ENCODE results near the gene FOXO3.
"Not testable (repeated sequence)": the region's sequence is repeated elsewhere in the genome, so short reads cannot be mapped to it uniquely, and the experiment has no call there.

Gene FOXO3

GRCh38 chr6:108633436-108633835 lies 72.7 kb downstream of the FOXO3 start:
- no peak for ATAC-seq

GRCh38 chr6:108635505-108636226 lies 74.9 kb downstream of the FOXO3 start:
- ATAC-seq, result peak; percentile 51 to 55

GRCh38 chr6:108637963-108638362 lies 77.2 kb downstream of the FOXO3 start:
- ATAC-seq, result no peak

GRCh38 chr6:108638993-108639392 lies 78.3 kb downstream of the FOXO3 start:
- no peak for ATAC-seq

GRCh38 chr6:108640104-108640503 lies 79.4 kb downstream of the FOXO3 start:
- no peak for ATAC-seq

- ATAC-seq, result no peak
Observed at GRCh38 chr6:108643184-108643583, 82.5 kb downstream of the FOXO3 start.

- no peak for ATAC-seq
Observed at GRCh38 chr6:108644252-108644651, 83.5 kb downstream of the FOXO3 start.

GRCh38 chr6:108648191-108648590 lies 87.5 kb downstream of the FOXO3 start:
- ATAC-seq, result no peak

GRCh38 chr6:108650325-108650724 lies 89.6 kb downstream of the FOXO3 start:
- ATAC-seq, result no peak

- ATAC-seq, result no peak
Observed at GRCh38 chr6:108650781-108651180, 90.1 kb downstream of the FOXO3 start.

- ATAC-seq, result no peak
Observed at GRCh38 chr6:108651340-108652227, 90.9 kb downstream of the FOXO3 start.

GRCh38 chr6:108652375-108652774 lies 91.7 kb downstream of the FOXO3 start:
- ATAC-seq, result no peak

- no peak for ATAC-seq
Observed at GRCh38 chr6:108653949-108654348, 93.2 kb downstream of the FOXO3 start.

- ATAC-seq, result no peak
Observed at GRCh38 chr6:108654465-108655106, 93.9 kb downstream of the FOXO3 start.

GRCh38 chr6:108655806-108656651 lies 95.3 kb downstream of the FOXO3 start:
- ATAC-seq, result no peak

- no peak for ATAC-seq
Observed at GRCh38 chr6:108656836-108657235, 96.1 kb downstream of the FOXO3 start.

GRCh38 chr6:108658174-108658573 lies 97.5 kb downstream of the FOXO3 start:
- ATAC-seq, result no peak

GRCh38 chr6:108658785-108659184 lies 98.1 kb downstream of the FOXO3 start:
- not testable (repeated sequence) for ATAC-seq

- ATAC-seq, result no peak
Observed at GRCh38 chr6:108660251-108660650, 99.5 kb downstream of the FOXO3 start.

GRCh38 chr6:108661430-108661829 lies 100.7 kb downstream of the FOXO3 start:
- ATAC-seq, result peak; percentile 55

- ATAC-seq, result no peak
Observed at GRCh38 chr6:108661982-108662381, 101.3 kb downstream of the FOXO3 start.

- no peak for ATAC-seq
Observed at GRCh38 chr6:108662702-108663101, 102.0 kb downstream of the FOXO3 start.

All from activated CD4-positive, CD25-positive, alpha-beta regulatory T cell treated with anti-CD3 and anti-CD28 coated beads, Interleukin-2, amount 50 U/mL, for 24 hours (primary cell).